Neural cell (in vitro differentiated cells): ENCODE data around the gene RIMBP3B.
"Not testable (repeated sequence)": the region's sequence is repeated elsewhere in the genome, so short reads cannot be mapped to it uniquely, and the experiment has no call there.

ENCODE experiments used
- CTCF ChIP-seq: fragments of 450-650 bp; IDR thresholded peaks from 2 replicates; pipeline ENCODE4 v1.5.1; 2014; ENCODE audit warnings: antibody characterized with exemption, mild to moderate bottlenecking, moderate library complexity; ENCODE audit not compliant: poor library complexity, severe bottlenecking
- EP300 ChIP-seq: fragments of 450-650 bp; conservative IDR thresholded peaks from 2 replicates; pipeline ENCODE4 v1.6.1; 2014; ENCODE audit warnings: antibody characterized with exemption, mild to moderate bottlenecking, moderate library complexity; ENCODE audit not compliant: poor library complexity, severe bottlenecking
- EZH2 ChIP-seq: fragments of 200-600, 300-800 bp; shearing (Covaris generic), sonication (generic); IDR thresholded peaks from 2 replicates; pipeline ENCODE4 v1.6.1; 2014; ENCODE audit warnings: antibody characterized with exemption, low read length, borderline replicate concordance, mild to moderate bottlenecking; ENCODE audit not compliant: insufficient read depth, poor library complexity, severe bottlenecking
- MXI1 ChIP-seq: fragments of 450-650 bp; conservative IDR thresholded peaks from 2 replicates; pipeline ENCODE4 v1.6.1; 2014; ENCODE audit warnings: antibody characterized with exemption, mild to moderate bottlenecking; ENCODE audit not compliant: poor library complexity, severe bottlenecking
- POLR2AphosphoS5 ChIP-seq: IDR thresholded peaks from 2 replicates; pipeline ENCODE4 v1.6.1; 2012
- RAD21 ChIP-seq: fragments of 450-650 bp; conservative IDR thresholded peaks from 2 replicates; pipeline ENCODE4 v1.6.1; 2014; ENCODE audit warnings: antibody characterized with exemption, mild to moderate bottlenecking, moderate library complexity
- REST ChIP-seq: IDR thresholded peaks from 2 replicates; pipeline ENCODE4 v1.6.1; 2012; ENCODE audit warnings: borderline replicate concordance
- SMC3 ChIP-seq: fragments of 450-650 bp; conservative IDR thresholded peaks from 2 replicates; pipeline ENCODE4 v1.6.1; 2014; ENCODE audit warnings: antibody characterized with exemption, mild to moderate bottlenecking, moderate library complexity; ENCODE audit not compliant: poor library complexity
- TAF1 ChIP-seq: IDR thresholded peaks from 2 replicates; pipeline ENCODE4 v1.6.1; 2012; ENCODE audit warnings: low read depth

DNA sequence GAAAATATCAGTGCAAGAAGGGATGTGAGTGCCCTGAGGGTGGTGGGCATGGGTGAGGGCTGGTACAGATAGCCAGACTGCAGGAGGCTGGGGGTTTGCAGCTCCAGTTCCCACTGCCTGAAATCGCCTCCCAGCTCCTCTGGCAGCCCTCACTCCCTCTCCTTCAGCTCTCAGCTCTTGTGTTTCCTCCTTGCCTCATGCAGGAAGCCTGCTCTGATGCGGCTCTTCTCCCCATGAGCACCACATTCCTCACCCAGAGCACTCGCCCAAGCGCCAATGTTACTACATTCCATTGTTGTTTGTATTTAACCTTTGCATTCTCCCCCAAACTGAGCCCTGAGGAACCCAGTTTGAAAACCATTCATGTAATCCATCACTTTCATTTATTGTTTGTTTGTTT is 7.7 kb upstream of the RIMBP3B start:
- not testable (repeated sequence) for TF ChIP-seq POLR2AphosphoS5, CTCF, EZH2, REST, RAD21, SMC3, TAF1, MXI1, EP300
